Right renal pelvis (tissue), 4 donors: Measurements from ENCODE around the gene F2RL1. TPM values are rescaled to one million over a fixed set of nuclear protein-coding genes. Genes with fewer than 3 reads are reported as not detected.
"Not testable (repeated sequence)": the region's sequence is repeated elsewhere in the genome, so short reads cannot be mapped to it uniquely, and the experiment has no call there.

Experiments
- DNase-seq, 4 donors: peaks; one replicate each; pipeline ENCODE4 v3.0.0-alpha.2; 2013; ENCODE audit warnings: low read depth in 4 of 4, low spot score in 3 of 4, missing footprints in 1 of 4
- polyA plus RNA-seq, 4 donors: library from polyadenylated mRNA; unstranded; fragments of 120-200 nt; gene quantifications; one replicate each; pipeline ENCODE4 v1.2.1, GENCODE V29; 2013; ENCODE audit not compliant: insufficient read length in 4 of 4

The F2RL1 gene
- polyA plus RNA-seq, result 10 to 100 TPM; 37.8 to 44.5 (median 40.6) TPM

GRCh38 chr5:76818844-76819831 is at the start of gene F2RL1:
Gene F2RL1 (plus strand): TSS chr5:76819030. CDS start chr5:76819183, 153 bp downstream.
- peak; percentile 48 to 79 (median 64) for DNase-seq

GRCh38 chr5:76771041-76771440 is 47.8 kb upstream of the F2RL1 start:
- DNase-seq, result not testable (repeated sequence)

- DNase-seq, result no peak
Observed at GRCh38 chr5:76771705-76772405, 47.0 kb upstream of the F2RL1 start.

- no peak for DNase-seq
Observed at GRCh38 chr5:76775921-76776320, 42.9 kb upstream of the F2RL1 start.

- DNase-seq, result no peak
Observed at GRCh38 chr5:76776391-76776790, 42.4 kb upstream of the F2RL1 start.

- not testable (repeated sequence) for DNase-seq
Observed at GRCh38 chr5:76780616-76781015, 38.2 kb upstream of the F2RL1 start.

- DNase-seq, result no peak
Observed at GRCh38 chr5:76781775-76782174, 37.1 kb upstream of the F2RL1 start.

GRCh38 chr5:76782444-76782843 is 36.4 kb upstream of the F2RL1 start:
- no peak for DNase-seq

GRCh38 chr5:76787237-76787636 is 31.6 kb upstream of the F2RL1 start:
- DNase-seq, result no peak

GRCh38 chr5:76788362-76788761 is 30.5 kb upstream of the F2RL1 start:
- no peak for DNase-seq

- not testable (repeated sequence) for DNase-seq
Observed at GRCh38 chr5:76789275-76789674, 29.6 kb upstream of the F2RL1 start.

- no peak for DNase-seq
Observed at GRCh38 chr5:76789991-76790581, 28.7 kb upstream of the F2RL1 start.

- DNase-seq, result no peak
Observed at GRCh38 chr5:76790632-76791290, 28.1 kb upstream of the F2RL1 start.

GRCh38 chr5:76791461-76791860 is 27.4 kb upstream of the F2RL1 start:
- DNase-seq, result no peak

GRCh38 chr5:76794871-76795270 is 24.0 kb upstream of the F2RL1 start:
- DNase-seq, result no peak

GRCh38 chr5:76799588-76799987 is 19.2 kb upstream of the F2RL1 start:
- no peak for DNase-seq

GRCh38 chr5:76800579-76800978 is 18.3 kb upstream of the F2RL1 start:
- DNase-seq, result no peak

- no peak for DNase-seq
Observed at GRCh38 chr5:76801159-76801802, 17.5 kb upstream of the F2RL1 start.

- no peak for DNase-seq
Observed at GRCh38 chr5:76801803-76802195, 17.0 kb upstream of the F2RL1 start.

- DNase-seq, result no peak
Observed at GRCh38 chr5:76804266-76804665, 14.6 kb upstream of the F2RL1 start.
